Measurements from ENCODE around the gene GAS7.
A peak's percentile ranks its signal among the peaks of the same experiment; 100 is the strongest.

DNA sequence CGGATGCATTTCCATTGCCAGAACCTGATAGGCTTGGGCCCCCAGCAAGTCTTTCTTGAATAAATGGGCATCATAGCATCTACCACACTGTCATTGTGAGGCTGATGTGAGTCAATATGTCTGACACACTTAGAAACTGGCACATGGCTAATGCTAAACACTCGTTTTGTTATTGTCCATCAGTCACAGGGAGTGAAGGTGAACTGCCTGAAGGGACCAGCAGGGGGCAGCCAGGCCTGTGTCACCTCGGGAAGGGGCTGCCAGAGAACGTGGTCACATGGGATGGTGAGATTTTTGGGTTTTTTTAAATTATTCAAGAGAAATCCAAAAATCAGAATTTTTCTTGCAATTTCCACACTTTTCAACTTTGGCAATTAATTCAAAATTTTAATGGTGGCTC lies 292.5 kb downstream of the GAS7 start:
- TF ChIP-seq CTCF (IDR thresholded peaks at IDR 0.05) (peak; percentile 77), EZH2 (IDR thresholded peaks at IDR 0.05) (no peak)
